ENCODE data around the gene ULBP2. TPM values are rescaled to one million over a fixed set of nuclear protein-coding genes. Genes with fewer than 3 reads are reported as not detected.

ULBP2 gene
- total RNA-seq, 2 experiments from 2014 or later = 1.8 to 1.9 TPM

DNA sequence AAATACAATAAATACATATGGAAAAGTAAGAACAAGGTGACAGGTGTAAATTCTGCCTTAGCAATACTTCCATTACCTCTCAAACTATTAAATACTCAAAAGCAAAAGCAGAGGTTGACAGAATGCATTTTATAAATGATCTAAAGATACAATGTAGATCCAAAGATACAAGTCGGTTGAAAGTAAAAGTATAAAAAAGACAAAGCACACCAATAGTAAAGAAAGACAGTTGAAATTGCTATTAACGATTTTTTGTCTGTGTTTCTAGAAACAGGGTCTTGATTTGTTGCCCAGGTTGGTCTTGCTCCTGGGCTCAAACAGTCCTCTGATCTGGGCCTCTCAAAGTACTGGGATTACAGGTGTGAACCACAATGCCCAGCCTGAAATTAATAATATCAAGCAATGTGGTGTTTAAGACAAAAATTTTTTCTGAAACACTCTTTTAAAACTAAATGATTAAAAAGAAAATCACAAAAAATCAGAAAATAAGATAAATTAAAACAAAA lies 45.8 kb downstream of the ULBP2 start:
- peaks cover 33% of the 10 kb centered on the region for H3K4me1 ChIP-seq (ENCODE audit: insufficient read depth, low read length)
- ATAC-seq (ENCODE audit: poor library complexity) = no peak
- Mint-ChIP-seq H3K27me3 (peaks cover 93% of the 10 kb centered on the region), H3K36me3 (ENCODE audit: low read depth) (no peaks in the 10 kb centered on the region), H3K9me3 (no peaks in the 10 kb centered on the region), H3K4me1 (ENCODE audit: low read depth) (peaks cover 30% of the 10 kb centered on the region), H3K4me3 (no peak overlapping the region), H3K27ac (no peak overlapping the region)
- H3K27me3 ChIP-seq (ENCODE audit: control insufficient read depth in 1 of 2, insufficient read depth in 2 of 2, low read length in 2 of 2) = peaks cover 86 to 91% of the 10 kb centered on the region in 2 experiments
- ChIA-PET POLR2A (no interaction called here), CTCF (no interaction called here)
- intact Hi-C loops (cut with DNase I, micrococcal nuclease) = no loop called here
- no peaks in the 10 kb centered on the region for H3K36me3 ChIP-seq (ENCODE audit: insufficient read depth, low read length)
- H3K9me3 ChIP-seq (ENCODE audit: control insufficient read depth in 1 of 2, insufficient read depth in 1 of 2, low read length in 2 of 2) = peaks cover 13 to 45% of the 10 kb centered on the region in 2 experiments
- no peak overlapping the region for H3K4me3 ChIP-seq (ENCODE audit: low read length)
- H3K27ac ChIP-seq (ENCODE audit: low read depth in 1 of 2, low read length in 2 of 2) = no peak overlapping the region
- TF ChIP-seq, protein P1, sequence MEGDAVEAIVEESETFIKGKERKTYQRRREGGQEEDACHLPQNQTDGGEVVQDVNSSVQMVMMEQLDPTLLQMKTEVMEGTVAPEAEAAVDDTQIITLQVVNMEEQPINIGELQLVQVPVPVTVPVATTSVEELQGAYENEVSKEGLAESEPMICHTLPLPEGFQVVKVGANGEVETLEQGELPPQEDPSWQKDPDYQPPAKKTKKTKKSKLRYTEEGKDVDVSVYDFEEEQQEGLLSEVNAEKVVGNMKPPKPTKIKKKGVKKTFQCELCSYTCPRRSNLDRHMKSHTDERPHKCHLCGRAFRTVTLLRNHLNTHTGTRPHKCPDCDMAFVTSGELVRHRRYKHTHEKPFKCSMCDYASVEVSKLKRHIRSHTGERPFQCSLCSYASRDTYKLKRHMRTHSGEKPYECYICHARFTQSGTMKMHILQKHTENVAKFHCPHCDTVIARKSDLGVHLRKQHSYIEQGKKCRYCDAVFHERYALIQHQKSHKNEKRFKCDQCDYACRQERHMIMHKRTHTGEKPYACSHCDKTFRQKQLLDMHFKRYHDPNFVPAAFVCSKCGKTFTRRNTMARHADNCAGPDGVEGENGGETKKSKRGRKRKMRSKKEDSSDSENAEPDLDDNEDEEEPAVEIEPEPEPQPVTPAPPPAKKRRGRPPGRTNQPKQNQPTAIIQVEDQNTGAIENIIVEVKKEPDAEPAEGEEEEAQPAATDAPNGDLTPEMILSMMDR (IDR thresholded peaks at IDR 0.05) = no peak
- DNase-seq = no peak

DNA sequence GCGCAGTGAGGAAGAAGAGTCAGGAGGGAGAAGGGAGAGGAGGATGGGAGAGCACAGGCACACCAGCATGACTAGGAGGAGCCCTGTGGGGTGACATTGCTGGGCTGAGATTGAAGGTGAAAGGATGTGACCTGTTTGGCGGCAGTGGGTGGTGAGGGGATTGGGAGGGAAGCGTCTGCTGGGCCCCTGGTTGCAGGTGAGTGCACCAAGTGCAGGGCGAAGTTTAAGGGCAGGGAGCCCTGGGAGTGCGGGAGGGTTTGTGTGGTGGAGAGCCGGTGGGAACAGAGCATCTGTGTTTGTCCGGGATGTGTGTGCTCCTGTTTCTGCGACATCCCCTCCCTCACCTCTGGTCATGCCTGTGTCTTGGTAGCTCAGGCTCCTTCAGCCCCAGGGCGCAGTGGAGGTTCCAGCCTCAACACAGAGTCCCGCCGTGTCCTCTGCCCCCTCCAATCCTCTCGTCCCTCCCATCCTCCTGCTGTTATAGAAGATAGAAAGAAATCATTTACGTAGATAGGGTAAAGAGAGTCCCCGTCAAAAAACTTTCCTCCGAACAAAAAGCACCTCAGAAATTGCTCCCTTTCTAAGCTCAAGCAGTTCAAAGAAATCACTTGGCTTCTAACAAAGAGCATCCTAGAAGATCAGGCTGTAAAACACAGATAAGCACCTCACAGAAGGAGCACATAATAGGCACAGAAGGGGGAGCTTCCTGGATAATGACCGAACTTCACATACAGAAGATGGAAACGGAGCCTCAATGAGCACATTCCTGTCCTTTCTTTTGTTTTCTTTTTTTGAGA lies 46.9 kb downstream of the ULBP2 start:
- ATAC-seq (ENCODE audit: poor library complexity) = no peak
- peaks cover 30% of the 10 kb centered on the region for H3K4me1 Mint-ChIP-seq (ENCODE audit: low read depth)
- no peak for DNase-seq
- H3K4me3 Mint-ChIP-seq = peak overlapping the region; percentile 26
- peaks cover 95% of the 10 kb centered on the region for H3K27me3 Mint-ChIP-seq
- H3K9me3 Mint-ChIP-seq = no peaks in the 10 kb centered on the region
- no peak overlapping the region for H3K4me3 ChIP-seq (ENCODE audit: low read length)
- POLR2A ChIA-PET = no interaction called here
- peaks cover 84 to 87% of the 10 kb centered on the region in 2 experiments for H3K27me3 ChIP-seq (ENCODE audit: control insufficient read depth in 1 of 2, insufficient read depth in 2 of 2, low read length in 2 of 2)
- peaks cover 30% of the 10 kb centered on the region for H3K4me1 ChIP-seq (ENCODE audit: insufficient read depth, low read length)
- H3K27ac Mint-ChIP-seq = no peak overlapping the region
- CTCF ChIA-PET = no interaction called here
- no peak overlapping the region for H3K27ac ChIP-seq (ENCODE audit: low read depth in 1 of 2, low read length in 2 of 2)
- H3K36me3 ChIP-seq (ENCODE audit: insufficient read depth, low read length) = no peaks in the 10 kb centered on the region
- intact Hi-C loops (cut with DNase I, micrococcal nuclease) = no loop called here
- H3K9me3 ChIP-seq (ENCODE audit: control insufficient read depth in 1 of 2, insufficient read depth in 1 of 2, low read length in 2 of 2) = peaks cover 13 to 45% of the 10 kb centered on the region in 2 experiments
- TF ChIP-seq, protein P1 (IDR thresholded peaks at IDR 0.05) = no peak
- H3K36me3 Mint-ChIP-seq (ENCODE audit: low read depth) = no peaks in the 10 kb centered on the region

DNA sequence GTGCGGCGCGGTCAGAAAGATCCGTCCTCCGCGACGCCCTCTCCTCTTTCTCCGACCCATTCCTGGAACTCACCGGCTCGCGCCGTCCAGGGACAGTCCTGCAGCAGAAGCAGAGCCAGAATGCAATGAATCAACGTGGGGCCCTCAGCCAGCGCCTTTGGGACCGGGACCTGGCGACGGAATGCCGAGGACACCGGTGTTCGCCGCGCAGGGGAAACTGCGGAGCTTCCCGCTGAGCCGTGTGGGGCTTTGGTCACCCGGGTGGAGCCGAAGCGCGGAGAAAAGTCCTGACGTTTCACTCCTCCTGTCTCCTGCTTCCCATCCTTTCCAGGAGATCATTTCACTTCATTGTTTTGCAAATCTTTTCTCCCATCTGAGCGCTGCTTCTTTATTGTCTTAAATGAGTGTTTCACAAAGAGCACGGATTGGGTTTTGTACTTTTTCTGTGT lies 48.4 kb downstream of the ULBP2 start:
- Mint-ChIP-seq H3K36me3 (ENCODE audit: low read depth) (no peaks in the 10 kb centered on the region), H3K4me3 (peak overlapping the region; percentile 82), H3K27ac (no peak overlapping the region), H3K9me3 (no peaks in the 10 kb centered on the region), H3K4me1 (ENCODE audit: low read depth) (peaks cover 30% of the 10 kb centered on the region), H3K27me3 (peaks cover 100% of the 10 kb centered on the region)
- DNase-seq = no peak
- intact Hi-C loops (cut with DNase I, micrococcal nuclease) = no loop called here
- Histone ChIP-seq H3K9me3 (ENCODE audit: control insufficient read depth in 1 of 2, insufficient read depth in 1 of 2, low read length in 2 of 2) (peaks cover 13 to 45% of the 10 kb centered on the region in 2 experiments), H3K27ac (ENCODE audit: low read depth in 1 of 2, low read length in 2 of 2) (no peak overlapping the region), H3K27me3 (ENCODE audit: control insufficient read depth in 1 of 2, insufficient read depth in 2 of 2, low read length in 2 of 2) (peaks cover 78 to 90% of the 10 kb centered on the region in 2 experiments), H3K4me1 (ENCODE audit: insufficient read depth, low read length) (peaks cover 30% of the 10 kb centered on the region), H3K36me3 (ENCODE audit: insufficient read depth, low read length) (no peaks in the 10 kb centered on the region), H3K4me3 (ENCODE audit: low read length) (peak overlapping the region; percentile 47)
- CTCF ChIA-PET = interaction anchor here (0.8 to 0.9 kb wide), 2 partner anchors 19 to 26 kb away, joined by 3 to 4 read pairs; no protein-coding TSS in a partner anchor
- TF ChIP-seq, protein P1 (IDR thresholded peaks at IDR 0.05) = no peak
- no peak for ATAC-seq (ENCODE audit: poor library complexity)
- POLR2A ChIA-PET = interaction anchor here (1.5 kb wide), 1 partner anchor 25 kb away, joined by 5 read pairs; no protein-coding TSS in a partner anchor

Data from CD4-positive, alpha-beta T cell (primary cell).